ENCODE data around the gene BCAS1.

DNA sequence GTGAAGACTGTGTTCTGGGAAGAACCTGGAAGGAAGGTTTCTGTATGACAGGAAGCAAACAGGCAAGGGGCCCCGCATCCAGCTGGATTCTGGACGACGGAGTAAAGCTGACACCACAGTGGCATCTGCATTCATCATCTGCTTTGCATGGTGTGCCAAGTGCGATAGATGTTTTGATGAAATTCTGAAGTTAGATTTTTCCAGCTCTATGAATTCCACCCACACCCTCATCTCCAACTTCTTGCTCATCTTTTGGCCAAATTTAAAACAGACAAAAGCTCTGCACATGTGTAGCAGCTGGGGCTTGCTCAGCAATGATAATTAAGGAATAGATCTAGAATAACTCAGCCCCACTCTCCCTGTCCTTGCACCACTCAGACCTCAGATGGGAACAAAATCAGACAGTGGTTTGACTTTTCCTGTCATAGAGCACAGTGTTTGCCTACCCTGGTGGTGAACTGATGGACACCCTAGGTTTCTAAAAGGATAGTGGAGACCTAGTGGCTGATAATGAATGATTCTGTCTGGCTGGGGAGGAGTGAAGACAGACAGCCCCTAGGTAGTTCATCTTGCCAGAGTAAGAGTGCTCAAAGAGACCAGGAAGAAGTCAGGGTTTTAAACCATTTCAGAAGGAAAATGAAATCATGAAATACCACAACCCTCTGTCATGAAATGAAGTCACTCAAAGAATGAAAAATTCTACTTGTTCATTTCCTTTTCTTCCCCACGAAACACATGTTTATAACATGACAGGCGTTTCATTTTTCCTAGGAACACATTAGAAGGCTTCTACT lies 85.8 kb downstream of the BCAS1 start:
- TF ChIP-seq, protein P1, sequence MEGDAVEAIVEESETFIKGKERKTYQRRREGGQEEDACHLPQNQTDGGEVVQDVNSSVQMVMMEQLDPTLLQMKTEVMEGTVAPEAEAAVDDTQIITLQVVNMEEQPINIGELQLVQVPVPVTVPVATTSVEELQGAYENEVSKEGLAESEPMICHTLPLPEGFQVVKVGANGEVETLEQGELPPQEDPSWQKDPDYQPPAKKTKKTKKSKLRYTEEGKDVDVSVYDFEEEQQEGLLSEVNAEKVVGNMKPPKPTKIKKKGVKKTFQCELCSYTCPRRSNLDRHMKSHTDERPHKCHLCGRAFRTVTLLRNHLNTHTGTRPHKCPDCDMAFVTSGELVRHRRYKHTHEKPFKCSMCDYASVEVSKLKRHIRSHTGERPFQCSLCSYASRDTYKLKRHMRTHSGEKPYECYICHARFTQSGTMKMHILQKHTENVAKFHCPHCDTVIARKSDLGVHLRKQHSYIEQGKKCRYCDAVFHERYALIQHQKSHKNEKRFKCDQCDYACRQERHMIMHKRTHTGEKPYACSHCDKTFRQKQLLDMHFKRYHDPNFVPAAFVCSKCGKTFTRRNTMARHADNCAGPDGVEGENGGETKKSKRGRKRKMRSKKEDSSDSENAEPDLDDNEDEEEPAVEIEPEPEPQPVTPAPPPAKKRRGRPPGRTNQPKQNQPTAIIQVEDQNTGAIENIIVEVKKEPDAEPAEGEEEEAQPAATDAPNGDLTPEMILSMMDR (conservative IDR thresholded peaks at IDR 0.05; ENCODE audit: low read length): no peak
- TF ChIP-seq EZH2phosphoT487 (IDR thresholded peaks at IDR 0.05; ENCODE audit: borderline replicate concordance, low read depth, low read length): no peak
